Medulla oblongata (tissue), 1 donor: ENCODE results near the gene KLHL17.
"Not testable (repeated sequence)": the region's sequence is repeated elsewhere in the genome, so short reads cannot be mapped to it uniquely, and the experiment has no call there.

Source experiments
- DNase-seq: peaks from one replicate; pipeline ENCODE4 v3.0.0-alpha.2; 2015; ENCODE audit errors: extremely low spot score

The KLHL17 gene

DNA sequence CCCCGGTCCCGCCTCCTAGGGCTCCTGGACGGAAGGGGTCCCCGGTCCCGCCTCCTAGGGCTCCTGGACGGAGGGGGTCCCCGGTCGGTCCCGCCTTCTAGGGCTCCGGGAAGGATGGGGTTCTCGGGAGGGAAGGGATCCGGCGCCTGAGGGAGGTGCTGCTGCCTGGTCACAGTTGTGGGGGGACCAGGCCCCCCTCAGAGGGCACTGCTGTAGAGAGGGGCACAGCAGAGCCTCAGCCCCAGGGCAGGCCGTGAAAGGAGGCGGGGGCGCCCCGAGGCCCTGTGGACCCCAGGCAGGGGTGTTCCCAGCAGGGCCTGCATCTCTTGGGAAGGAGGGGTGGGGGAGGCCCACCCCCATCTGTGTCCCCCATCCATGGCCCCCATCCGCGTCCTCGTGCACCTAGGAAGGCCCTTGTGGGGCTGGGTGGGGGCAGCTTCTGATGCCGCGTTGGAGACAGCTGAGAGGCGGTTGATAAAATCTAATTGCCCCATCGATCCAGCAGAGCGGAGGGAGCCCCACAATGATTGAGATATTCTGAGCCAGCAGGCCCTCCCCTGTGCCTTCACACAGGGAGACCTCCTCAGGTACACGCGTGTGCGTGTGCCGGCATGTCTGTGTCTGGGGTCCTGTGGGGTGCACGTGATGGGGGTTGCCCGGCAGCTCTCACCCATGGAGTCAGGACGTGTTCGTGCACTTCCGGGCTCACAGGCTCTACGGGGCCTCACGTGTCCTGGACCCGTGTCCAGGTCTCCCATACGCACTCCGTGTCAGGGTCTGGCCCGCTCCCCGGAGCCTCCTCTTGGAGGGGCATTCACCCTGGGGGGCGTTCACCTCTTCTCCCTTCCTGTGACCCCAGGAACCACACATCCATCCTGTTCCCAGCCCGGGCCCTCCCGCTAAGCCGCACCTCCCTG lies 23.8 kb upstream of the KLHL17 start:
- DNase-seq: no peak

DNA sequence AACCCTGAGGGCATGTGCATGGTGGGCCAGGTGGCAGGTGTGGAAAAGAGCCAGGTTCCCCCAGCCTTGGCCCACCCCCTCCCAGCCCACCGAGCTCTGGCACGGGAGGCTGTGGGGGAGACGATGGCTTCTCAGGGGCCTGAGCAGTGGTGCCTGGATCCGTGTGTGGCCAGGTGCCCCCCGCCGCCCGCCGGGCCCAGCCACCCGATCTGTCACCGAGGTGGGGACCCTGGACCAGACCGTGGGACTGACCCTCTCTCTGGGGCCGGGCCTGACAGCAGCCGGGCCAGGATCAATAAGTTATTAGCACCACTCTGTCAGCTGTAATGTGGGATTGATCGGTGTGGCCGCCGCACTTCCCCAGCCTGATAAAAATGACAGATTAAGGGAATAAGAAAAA lies 22.9 kb upstream of the KLHL17 start:
- no peak for DNase-seq

DNA sequence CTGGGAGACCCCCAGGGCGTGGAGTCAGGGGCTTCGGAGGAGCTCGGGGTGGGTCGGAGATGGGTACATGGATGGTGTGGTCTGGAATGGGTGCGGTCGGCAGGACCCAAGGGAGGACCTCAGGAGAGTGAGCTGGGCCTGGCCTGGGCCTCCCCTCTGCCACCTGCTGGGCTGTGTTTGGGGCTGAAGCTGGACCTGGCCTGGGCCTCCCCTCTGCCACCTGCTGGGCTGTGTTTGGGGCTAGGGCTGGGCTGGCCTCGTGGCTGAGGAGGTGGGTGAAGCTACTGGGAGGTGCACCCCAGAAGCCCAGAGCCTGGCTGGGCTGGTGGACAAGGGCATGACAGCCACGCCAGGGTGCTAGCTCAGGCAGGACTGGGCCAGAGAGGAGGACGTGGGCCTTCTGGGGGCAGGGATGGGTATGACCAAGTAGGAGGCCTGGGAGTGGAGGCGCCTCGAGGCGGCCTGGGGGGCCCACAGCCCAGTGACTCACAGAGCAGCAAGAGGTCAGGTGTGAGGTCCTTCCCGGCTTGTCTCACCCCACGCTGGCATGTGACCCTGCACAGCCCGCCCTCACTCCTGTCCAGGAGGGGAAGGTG lies 22.2 kb upstream of the KLHL17 start:
- no peak for DNase-seq

DNA sequence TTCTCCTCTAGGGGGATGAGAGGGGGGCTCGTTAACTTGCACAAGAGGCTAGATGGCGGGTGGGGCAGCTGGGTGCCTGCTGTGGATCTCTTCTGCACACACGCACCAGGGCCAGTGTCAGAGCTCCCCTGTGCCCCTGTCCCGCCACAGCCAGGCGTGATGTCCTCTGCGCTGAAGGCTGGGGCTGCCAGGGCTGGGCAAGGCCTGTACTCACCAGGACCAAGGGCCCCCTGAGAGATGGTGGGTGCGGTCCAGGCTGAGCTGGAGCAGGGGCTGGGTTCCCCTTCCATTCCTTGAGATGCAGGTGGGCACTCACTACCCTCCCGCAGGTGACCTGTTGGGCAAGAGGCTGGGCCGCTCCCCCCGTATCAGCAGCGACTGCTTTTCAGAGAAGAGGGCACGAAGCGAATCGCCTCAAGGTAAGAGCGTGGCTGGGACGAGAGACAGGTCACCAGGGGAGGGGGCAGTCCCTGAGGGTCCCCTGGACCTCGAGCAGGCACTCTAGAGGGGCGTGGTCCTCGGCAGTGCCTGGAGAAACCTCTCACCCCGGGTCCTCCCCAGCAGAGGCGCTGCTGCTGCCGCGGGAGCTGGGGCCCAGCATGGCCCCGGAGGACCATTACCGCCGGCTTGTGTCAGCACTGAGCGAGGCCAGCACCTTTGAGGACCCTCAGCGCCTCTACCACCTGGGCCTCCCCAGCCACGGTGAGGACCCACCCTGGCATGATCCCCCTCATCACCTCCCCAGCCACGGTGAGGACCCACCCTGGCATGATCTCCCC lies 21.5 kb upstream of the KLHL17 start:
- DNase-seq: no peak

DNA sequence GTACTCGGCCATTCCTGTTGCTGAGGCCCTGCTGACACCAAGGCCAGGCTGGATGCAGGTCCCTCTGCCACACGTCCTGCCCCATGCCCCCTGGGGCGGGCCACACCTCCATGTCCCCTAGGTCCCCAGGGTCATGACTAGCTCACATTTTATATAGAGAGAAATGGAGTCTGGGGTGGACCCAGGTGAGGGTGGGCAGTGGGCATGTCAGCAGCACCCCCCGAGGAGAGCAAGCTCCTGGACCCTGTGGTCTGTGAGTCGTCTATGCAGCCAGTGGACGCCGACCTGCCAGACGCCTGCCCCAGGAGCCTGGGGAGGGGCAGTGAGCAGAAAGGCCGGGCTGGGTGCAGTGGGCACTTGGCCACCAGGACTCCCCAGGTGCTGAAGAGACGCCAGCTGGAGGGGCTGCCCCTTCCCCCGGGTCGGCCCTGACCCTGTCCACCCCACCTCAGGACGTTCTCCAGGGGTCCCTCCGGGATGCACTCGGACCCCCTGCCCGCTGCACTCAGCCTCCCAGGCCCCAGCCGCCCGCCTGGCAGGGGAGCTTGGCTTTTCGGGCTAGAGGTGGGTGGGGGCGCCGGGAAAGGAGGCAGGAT lies 20.8 kb upstream of the KLHL17 start:
- DNase-seq: no peak

DNA sequence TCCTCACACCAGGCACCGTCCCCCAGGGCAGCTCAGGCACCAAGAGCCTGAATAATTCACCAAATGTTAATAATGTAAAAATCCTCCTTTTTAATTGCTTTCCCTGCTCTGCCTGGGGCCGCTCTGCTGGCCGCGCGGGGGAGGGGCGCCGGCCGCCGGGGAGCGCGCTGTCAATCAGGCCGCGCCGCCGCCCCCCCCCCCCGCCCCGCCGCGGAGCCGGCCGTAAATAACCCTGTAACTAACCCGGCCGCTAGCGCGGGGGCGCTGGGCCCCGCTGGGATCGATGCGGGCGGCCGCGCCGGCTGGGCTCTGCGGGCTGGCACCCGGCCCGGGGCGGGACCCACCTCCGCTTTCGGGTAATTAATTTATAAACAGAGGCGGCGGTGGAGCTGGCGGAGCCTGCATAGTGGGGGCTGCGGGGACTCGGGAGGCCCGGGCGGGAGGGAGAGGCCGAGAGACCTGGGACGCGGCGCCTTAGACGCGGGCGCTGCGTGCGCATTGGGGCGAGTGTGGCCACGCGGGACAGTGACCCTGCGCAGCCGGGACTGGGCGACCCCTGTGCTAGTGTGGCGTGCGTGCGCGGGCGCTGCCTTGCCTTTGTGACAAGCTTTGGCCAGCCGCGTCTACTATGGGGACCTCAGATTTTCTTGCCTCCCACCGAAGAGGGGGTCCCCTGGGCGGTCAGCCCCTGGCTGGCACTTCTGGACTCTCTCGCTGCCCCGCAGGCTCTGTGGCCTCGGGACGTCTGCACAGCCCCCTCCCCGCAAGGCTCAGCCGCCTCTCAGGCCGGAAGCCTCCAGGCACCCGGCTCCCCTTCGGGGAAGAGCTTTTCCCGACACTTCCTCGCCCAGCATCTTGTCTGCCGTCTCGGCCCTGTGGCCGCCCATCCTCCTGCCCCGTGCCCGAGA lies 20.0 kb upstream of the KLHL17 start:
- peak; percentile 45 for DNase-seq

DNA sequence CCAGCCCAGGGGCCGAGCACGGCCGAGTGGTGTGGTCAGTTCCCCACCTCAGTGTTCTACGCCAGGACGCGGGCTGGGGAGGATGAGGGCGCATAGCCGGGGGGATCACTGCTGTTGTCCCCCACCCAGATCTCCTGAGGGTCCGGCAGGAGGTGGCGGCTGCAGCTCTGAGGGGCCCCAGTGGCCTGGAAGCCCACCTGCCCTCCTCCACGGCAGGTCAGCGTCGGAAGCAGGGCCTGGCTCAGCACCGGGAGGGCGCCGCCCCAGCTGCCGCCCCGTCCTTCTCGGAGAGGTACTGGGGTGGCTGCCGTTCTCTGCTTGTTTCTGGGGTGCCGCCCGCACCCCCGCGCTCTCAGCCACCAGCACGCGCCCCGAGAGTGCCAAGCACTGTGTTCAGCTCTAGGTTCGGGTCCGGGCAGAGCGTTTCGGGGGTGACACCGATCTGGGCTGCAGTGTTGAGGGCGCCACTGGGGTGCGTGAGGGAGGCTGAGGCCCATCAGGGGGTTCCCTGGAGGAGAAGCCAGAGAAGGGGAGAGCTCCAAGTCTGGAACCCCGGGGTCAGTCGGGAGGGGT lies 19.3 kb upstream of the KLHL17 start:
- no peak for DNase-seq

DNA sequence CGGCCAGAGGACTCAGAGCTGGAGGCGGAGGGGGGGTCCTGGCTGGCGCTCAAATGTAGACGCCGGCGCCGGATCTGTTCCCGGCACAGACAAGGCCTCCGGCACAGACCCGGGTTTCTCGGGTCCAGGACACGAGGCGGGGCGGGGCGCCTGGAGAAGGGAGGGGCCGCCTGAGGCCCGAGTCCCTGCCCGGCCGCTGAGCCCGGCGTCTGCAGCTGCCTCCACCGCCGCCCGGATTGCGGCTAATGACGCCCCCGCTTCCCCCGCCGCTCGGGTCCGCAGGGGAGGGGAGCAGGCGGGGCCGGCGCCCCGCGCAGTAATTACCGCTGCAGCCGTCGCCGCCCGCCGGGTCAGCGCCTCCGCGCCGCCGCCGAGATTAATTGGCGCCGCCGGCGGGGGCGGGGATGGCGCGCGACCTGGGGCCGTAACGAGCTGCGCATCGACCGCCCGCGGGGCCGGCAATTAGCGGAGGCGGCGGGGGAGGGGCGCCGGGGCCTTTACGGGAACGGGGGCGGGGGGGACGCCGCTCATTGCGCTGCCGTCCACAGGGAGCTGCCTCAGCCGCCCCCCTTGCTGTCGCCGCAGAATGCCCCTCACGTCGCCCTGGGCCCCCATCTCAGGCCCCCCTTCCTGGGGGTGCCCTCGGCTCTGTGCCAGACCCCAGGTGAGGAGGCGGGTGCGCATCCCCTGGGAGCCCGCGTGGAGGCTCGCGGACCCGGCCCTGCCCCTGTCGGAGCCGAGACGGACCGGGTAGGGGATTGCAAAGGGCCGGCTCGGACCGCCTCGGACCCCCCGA lies 18.6 kb upstream of the KLHL17 start:
- peak; percentile 46 for DNase-seq

DNA sequence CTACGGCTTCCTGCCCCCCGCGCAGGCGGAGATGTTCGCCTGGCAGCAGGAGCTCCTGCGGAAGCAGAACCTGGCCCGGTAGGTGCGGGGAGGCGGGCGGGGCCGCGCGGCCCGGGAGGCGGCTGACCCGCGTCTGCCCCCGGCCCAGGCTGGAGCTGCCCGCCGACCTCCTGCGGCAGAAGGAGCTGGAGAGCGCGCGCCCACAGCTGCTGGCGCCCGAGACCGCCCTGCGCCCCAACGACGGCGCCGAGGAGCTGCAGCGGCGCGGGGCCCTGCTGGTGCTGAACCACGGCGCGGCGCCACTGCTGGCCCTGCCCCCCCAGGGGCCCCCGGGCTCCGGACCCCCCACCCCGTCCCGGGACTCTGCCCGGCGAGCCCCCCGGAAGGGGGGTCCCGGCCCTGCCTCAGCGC lies 18.0 kb upstream of the KLHL17 start:
- DNase-seq: no peak

DNA sequence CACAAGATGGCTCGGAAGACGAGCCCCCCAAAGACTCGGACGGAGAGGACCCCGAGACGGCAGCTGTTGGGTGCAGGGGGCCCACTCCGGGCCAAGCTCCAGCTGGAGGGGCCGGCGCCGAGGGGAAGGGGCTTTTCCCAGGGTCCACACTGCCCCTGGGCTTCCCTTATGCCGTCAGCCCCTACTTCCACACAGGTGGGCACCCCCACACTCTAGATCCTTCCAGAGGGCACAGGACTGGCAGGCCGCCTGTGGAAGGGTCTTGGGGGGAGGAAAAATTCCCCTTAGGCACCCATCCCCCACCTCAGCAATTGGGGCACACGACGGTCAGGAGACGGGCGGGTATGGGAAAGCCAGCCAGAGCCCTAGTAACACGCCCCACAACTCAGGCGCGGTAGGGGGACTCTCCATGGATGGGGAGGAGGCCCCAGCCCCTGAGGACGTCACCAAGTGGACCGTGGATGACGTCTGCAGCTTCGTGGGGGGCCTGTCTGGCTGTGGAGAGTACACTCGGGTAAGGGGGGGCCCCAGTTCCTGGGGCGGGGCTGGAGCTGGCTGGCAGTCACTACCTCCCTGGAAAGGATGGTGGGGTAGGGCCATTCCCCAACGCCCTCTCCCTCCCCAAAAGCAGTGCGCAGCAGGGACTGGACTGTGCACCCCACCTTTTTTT lies 17.4 kb upstream of the KLHL17 start:
- DNase-seq: no peak

DNA sequence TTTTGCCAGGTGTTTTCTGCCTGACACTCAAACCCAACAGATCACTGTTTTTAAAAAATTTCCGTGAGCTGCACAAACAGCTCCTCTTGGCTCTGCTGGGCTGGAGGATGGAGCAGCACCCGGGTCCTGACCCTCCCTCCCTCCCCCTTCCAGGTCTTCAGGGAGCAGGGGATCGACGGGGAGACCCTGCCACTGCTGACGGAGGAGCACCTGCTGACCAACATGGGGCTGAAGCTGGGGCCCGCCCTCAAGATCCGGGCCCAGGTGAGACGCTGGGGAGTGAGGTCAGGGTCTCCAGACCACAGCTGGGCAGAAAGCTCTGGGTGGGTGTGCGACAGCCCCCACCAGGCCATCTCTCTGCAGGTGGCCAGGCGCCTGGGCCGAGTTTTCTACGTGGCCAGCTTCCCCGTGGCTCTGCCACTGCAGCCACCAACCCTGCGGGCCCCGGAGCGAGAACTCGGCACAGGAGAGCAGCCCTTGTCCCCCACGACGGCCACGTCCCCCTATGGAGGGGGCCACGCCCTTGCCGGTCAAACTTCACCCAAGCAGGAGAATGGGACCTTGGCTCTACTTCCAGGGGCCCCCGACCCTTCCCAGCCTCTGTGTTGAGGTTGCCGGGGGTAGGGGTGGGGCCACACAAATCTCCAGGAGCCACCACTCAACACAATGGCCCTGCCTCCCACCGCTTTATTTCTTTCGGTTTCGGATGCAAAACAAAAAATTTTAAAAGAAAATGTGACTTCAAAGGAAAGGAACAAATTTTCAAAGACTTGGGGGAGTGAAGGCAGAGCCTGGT lies 16.6 kb upstream of the KLHL17 start:
- DNase-seq: no peak

DNA sequence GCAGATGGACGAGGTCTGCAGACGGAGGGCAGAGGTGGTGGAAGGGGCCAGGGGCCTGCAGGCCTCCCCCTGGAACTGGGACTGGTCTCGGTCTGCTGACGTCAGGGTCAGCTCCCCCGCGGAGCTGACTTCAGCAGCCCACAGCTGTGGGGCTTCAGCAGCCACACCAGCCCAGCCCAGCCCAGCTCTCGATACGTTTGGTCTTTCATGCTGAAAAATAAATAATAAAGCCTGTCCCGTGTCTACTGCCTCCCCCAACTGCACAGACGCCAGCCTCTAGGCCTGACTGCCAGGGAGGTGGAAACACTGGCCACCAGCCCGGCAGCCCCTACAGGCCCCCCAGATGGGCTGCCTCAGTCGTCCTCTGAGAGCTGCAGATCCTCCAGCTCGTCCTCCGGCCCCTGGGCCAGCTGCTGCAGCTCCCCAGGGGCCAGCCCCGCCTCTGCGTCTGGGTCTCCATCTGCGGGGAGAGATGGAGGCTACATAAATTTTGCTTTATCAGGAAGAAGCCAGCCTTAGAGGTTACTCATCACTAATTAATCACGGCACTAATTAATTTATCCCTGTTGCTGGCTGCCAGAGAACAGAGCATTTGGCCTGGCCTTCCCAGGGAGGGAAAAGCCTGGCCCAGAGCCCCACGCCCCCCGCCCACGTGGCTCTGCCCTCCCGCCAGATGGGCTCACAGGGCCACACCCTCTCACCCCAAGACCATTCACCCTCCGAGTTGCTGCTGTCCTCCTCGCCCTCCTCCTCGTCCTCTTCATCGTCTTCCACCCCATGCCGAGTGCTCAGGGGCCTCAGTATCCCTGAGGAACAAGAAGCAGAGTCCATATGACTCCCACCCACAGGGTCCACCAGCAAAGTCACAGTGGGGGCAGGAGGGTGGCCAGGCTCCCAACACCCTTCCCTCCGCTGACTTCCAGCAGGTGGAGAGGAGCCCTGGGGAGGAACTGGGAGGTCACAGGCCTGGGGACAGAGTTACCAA lies 15.8 kb upstream of the KLHL17 start:
- DNase-seq: no peak

DNA sequence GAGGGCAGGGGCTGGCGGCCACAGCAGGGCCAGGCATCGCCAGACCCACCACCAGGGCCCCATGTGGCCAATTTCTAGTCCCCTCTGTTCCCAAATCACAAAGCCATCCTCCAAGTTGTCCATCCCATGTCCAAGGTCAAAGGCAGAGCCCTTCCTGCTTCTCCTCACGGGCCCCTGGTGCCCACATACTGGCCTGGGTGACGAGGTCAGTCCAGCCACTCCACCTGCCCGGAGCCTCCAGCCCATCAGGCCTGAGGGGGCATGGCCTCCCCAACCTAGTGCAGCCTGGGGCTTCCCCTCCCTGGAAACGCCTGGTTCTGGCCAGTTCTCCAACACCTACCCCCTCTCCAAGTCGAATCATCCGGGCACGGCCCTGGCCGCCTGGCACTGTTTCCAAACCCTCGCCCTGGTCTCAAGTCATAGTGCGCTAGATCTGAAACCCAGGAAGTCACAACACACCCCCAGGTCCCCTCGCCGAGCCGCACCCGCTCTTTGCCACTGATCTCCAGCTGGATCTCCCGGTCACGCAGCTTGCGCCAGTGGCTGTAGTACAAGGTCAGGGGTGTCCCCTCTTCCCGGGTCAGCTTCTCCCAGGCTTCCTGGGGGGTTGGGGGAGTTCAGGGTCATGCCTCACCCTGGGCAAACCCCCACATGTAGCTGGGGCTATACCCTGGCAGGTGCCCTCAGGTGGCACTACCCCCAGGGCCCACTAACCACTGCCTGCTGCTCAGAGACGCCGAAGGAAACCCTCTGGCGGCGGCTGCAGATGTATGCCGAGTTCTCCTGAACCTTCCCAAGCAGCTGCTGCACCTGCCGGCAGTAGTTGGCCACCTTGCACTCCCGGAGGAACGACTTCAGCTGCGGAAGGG lies 14.5 kb upstream of the KLHL17 start:
- DNase-seq: no peak

DNA sequence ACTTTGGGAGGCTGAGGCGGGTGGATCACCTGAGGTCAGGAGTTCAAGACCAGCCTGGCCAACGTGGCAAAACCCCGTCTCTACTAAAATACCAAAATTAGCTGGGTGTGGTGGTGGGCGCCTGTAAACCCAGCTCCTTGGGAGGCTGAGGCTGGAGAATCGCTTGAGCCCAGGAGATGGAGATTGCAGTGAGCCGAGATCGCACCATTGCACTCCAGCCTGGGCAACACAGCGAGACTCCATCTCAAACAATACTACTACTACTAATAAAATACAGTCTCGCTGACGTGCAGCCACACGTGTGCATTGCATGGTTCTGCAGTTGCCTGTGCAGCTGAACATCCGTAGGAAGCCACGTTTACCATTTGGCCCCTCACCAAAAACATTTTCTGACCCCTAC lies 13.6 kb upstream of the KLHL17 start:
- not testable (repeated sequence) for DNase-seq

DNA sequence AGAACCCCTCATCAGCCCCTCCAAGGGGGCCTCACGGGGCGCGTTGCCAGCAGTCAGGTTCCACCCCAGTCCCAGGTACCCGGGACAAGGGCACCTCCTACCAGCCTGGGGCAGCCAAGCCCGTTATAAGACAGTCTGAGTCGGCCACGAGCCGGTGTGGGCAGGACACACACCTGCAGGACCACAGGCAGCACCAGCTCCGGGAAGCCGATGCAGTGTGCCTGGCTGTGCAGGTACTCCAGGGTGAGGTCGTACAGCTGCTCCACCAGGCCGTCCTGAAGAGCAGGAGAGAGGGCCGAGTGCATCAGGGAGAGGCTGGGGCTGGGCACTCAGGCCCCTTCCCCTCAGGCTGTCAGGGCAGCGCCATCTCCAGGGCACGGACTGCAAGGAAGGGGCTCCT lies 12.4 kb upstream of the KLHL17 start:
- no peak for DNase-seq

DNA sequence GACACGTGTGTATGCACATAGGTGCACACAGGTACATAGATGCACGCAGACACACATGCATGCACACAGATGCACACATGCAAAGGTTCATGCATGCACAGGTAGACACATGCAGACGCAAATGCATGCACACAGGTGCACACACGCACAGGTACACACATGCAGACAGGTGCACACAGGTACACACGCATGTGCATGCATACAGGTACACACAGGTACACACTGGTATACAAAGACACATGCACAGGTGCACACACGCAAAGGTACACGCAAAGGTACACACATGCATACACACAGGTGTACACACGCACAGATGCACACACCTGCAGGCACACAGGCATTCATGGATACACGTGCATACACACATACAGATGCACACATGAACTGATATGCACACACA lies 10.1 kb upstream of the KLHL17 start:
- no peak for DNase-seq
